ENCODE data around the gene ST14.

ST14 gene

GRCh38 chr11:130133716-130134115, 25.9 kb upstream of the ST14 start:
- no peaks in the 10 kb centered on the region for H3K27me3 ChIP-seq (ENCODE audit: insufficient read depth, low read length)
- no peak overlapping the region for H3K4me3 ChIP-seq (ENCODE audit: low read depth, low read length)
- peaks cover 5% of the 10 kb centered on the region; the same call in 1 of the 2 replicates for H3K36me3 ChIP-seq (ENCODE audit: insufficient read depth, low read length)

DNA sequence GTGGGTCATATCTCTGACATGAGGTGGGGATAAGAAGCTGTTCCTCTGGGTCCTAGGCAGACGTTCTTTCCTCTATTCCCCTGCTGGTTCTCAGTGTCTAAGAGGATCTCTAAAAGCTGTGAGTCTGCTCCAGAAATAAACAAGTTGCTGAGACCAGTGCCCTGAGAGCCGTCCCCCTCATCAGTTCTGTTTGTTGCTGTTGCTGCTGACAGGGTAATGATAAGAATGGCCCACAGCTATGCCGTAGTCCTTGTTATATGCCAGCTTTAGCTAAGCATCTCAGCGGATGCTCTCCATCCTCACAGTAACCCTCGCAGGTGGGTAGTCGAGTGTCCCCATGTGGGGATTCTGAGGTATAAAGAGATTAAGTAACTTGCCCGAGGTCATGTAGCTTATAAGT, 23.5 kb upstream of the ST14 start:
- peaks cover 5% of the 10 kb centered on the region; the same call in 1 of the 2 replicates for H3K36me3 ChIP-seq (ENCODE audit: insufficient read depth, low read length)

More at GRCh38 chr11:130133716-130134115, 25.9 kb upstream of the ST14 start:
- Histone ChIP-seq H2AFZ (ENCODE audit: low read length, unreplicated experiment) (no peak overlapping the region), H3K27ac (ENCODE audit: low read depth, low read length) (no peak overlapping the region), H3K79me2 (ENCODE audit: control insufficient read depth, insufficient read depth, low read length, unreplicated experiment) (no peaks in the 10 kb centered on the region), H3K4me1 (ENCODE audit: control insufficient read depth, insufficient read depth, low read length, unreplicated experiment) (no peaks in the 10 kb centered on the region)

DNA sequence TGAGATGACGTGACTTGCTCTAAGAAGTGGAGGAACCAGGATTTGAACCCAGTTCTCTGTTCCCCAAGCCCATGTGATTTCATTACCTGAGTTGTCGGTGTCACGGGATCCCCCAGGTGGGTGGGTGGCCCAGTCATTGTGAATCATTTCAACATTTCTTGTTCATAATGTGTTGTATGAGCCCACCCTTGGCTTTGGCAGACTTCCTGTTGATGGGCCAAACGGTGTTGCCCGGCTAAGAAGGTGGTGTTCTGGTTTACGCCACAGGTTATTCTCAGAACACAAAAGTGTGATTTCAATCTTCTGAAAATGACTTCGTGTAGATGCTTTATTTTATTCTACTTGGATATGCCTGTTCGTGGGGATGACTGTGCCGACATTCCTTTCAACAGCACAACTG, 21.6 kb upstream of the ST14 start:
- no peaks in the 10 kb centered on the region for H3K4me1 ChIP-seq (ENCODE audit: control insufficient read depth, insufficient read depth, low read length, unreplicated experiment)

More for the DNA sequence above, 23.5 kb upstream of the ST14 start:
- no peak overlapping the region for H3K27ac ChIP-seq (ENCODE audit: low read depth, low read length)
- no peaks in the 10 kb centered on the region for H3K79me2 ChIP-seq (ENCODE audit: control insufficient read depth, insufficient read depth, low read length, unreplicated experiment)
- H2AFZ ChIP-seq (ENCODE audit: low read length, unreplicated experiment): no peak overlapping the region
- H3K27me3 ChIP-seq (ENCODE audit: insufficient read depth, low read length): no peaks in the 10 kb centered on the region
- no peak overlapping the region for H3K4me3 ChIP-seq (ENCODE audit: low read depth, low read length)
- H3K4me1 ChIP-seq (ENCODE audit: control insufficient read depth, insufficient read depth, low read length, unreplicated experiment): no peaks in the 10 kb centered on the region

DNA sequence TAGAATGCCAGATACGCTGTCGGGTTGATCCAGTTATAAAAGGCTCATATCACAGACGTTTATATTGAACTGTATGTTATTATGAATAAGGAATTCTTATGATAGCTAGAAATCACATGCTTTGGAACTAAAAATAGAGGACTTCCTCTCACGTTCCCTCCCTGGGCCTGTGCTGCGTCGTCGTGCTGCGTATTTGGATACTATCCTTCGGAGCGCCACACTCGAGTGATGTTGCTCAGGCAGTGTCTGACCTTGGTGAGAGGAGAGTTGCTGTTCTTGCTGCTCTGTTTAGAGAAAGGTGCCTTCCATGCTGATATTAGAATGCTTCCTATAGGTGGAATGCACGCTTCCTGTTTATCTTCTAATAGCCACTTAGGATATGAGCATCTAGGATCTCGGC, 20.2 kb upstream of the ST14 start:
- no peak overlapping the region for H3K4me3 ChIP-seq (ENCODE audit: low read depth, low read length)
- no peaks in the 10 kb centered on the region for H3K79me2 ChIP-seq (ENCODE audit: control insufficient read depth, insufficient read depth, low read length, unreplicated experiment)
- no peak overlapping the region for H3K27ac ChIP-seq (ENCODE audit: low read depth, low read length)
- H3K4me1 ChIP-seq (ENCODE audit: control insufficient read depth, insufficient read depth, low read length, unreplicated experiment): no peaks in the 10 kb centered on the region
- no peaks in the 10 kb centered on the region for H3K27me3 ChIP-seq (ENCODE audit: insufficient read depth, low read length)
- no peak overlapping the region for H2AFZ ChIP-seq (ENCODE audit: low read length, unreplicated experiment)
- H3K36me3 ChIP-seq (ENCODE audit: insufficient read depth, low read length): peaks cover 5% of the 10 kb centered on the region; the same call in 1 of the 2 replicates

More for the DNA sequence above, 21.6 kb upstream of the ST14 start:
- no peak overlapping the region for H3K4me3 ChIP-seq (ENCODE audit: low read depth, low read length)
- H3K79me2 ChIP-seq (ENCODE audit: control insufficient read depth, insufficient read depth, low read length, unreplicated experiment): no peaks in the 10 kb centered on the region
- H3K27me3 ChIP-seq (ENCODE audit: insufficient read depth, low read length): no peaks in the 10 kb centered on the region
- H3K27ac ChIP-seq (ENCODE audit: low read depth, low read length): no peak overlapping the region
- H2AFZ ChIP-seq (ENCODE audit: low read length, unreplicated experiment): no peak overlapping the region
- H3K36me3 ChIP-seq (ENCODE audit: insufficient read depth, low read length): peaks cover 5% of the 10 kb centered on the region; the same call in 1 of the 2 replicates

GRCh38 chr11:130141561-130142341, 17.8 kb upstream of the ST14 start:
- no peaks in the 10 kb centered on the region for H3K79me2 ChIP-seq (ENCODE audit: control insufficient read depth, insufficient read depth, low read length, unreplicated experiment)
- no peaks in the 10 kb centered on the region for H3K4me1 ChIP-seq (ENCODE audit: control insufficient read depth, insufficient read depth, low read length, unreplicated experiment)
- no peak overlapping the region for H2AFZ ChIP-seq (ENCODE audit: low read length, unreplicated experiment)
- no peaks in the 10 kb centered on the region for H3K27me3 ChIP-seq (ENCODE audit: insufficient read depth, low read length)
- no peak overlapping the region for H3K27ac ChIP-seq (ENCODE audit: low read depth, low read length)
- peaks cover 13% of the 10 kb centered on the region; the same call in 1 of the 2 replicates for H3K36me3 ChIP-seq (ENCODE audit: insufficient read depth, low read length)
- no peak overlapping the region for H3K4me3 ChIP-seq (ENCODE audit: low read depth, low read length)

GRCh38 chr11:130144141-130144540, 15.4 kb upstream of the ST14 start:
- no peaks in the 10 kb centered on the region for H3K4me1 ChIP-seq (ENCODE audit: control insufficient read depth, insufficient read depth, low read length, unreplicated experiment)
- H3K36me3 ChIP-seq (ENCODE audit: insufficient read depth, low read length): peaks cover 7% of the 10 kb centered on the region; the same call in 1 of the 2 replicates
- no peaks in the 10 kb centered on the region for H3K79me2 ChIP-seq (ENCODE audit: control insufficient read depth, insufficient read depth, low read length, unreplicated experiment)
- no peak overlapping the region for H2AFZ ChIP-seq (ENCODE audit: low read length, unreplicated experiment)
- no peaks in the 10 kb centered on the region for H3K27me3 ChIP-seq (ENCODE audit: insufficient read depth, low read length)
- H3K27ac ChIP-seq (ENCODE audit: low read depth, low read length): no peak overlapping the region
- H3K4me3 ChIP-seq (ENCODE audit: low read depth, low read length): no peak overlapping the region

DNA sequence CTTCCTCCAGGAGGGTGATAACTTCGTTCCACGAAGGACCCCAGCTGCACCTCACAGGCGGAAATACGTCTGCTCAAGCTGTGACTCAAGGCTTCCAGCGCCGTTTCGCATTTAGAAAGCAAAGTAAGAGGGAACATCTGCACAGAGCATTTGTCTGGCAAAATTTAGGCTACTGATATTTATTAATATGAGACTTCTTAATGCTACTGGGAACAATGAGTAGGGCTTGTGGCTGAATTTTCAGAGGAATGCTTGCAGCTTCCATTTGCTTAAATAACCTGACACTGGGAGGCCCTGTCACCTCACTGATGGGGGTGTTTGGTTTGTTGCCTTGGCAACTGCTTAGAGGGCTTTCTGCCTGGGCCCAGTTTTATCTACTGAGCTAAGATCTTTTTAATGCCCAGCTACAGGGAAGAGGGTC, 14.7 kb upstream of the ST14 start:
- no peaks in the 10 kb centered on the region for H3K79me2 ChIP-seq (ENCODE audit: control insufficient read depth, insufficient read depth, low read length, unreplicated experiment)
- no peaks in the 10 kb centered on the region for H3K27me3 ChIP-seq (ENCODE audit: insufficient read depth, low read length)
- H3K36me3 ChIP-seq (ENCODE audit: insufficient read depth, low read length): peaks cover 7% of the 10 kb centered on the region; the same call in 1 of the 2 replicates
- no peaks in the 10 kb centered on the region for H3K4me1 ChIP-seq (ENCODE audit: control insufficient read depth, insufficient read depth, low read length, unreplicated experiment)
- no peak overlapping the region for H2AFZ ChIP-seq (ENCODE audit: low read length, unreplicated experiment)
- H3K4me3 ChIP-seq (ENCODE audit: low read depth, low read length): no peak overlapping the region
- no peak overlapping the region for H3K27ac ChIP-seq (ENCODE audit: low read depth, low read length)

- Histone ChIP-seq H3K4me3 (ENCODE audit: low read depth, low read length) (no peak overlapping the region), H3K27ac (ENCODE audit: low read depth, low read length) (no peak overlapping the region), H2AFZ (ENCODE audit: low read length, unreplicated experiment) (no peak overlapping the region), H3K36me3 (ENCODE audit: insufficient read depth, low read length) (peaks cover 7% of the 10 kb centered on the region; the same call in 1 of the 2 replicates), H3K79me2 (ENCODE audit: control insufficient read depth, insufficient read depth, low read length, unreplicated experiment) (no peaks in the 10 kb centered on the region), H3K27me3 (ENCODE audit: insufficient read depth, low read length) (no peaks in the 10 kb centered on the region), H3K4me1 (ENCODE audit: control insufficient read depth, insufficient read depth, low read length, unreplicated experiment) (no peaks in the 10 kb centered on the region)
These were observed 14.2 kb upstream of the ST14 start for GRCh38 chr11:130145311-130145812.

DNA sequence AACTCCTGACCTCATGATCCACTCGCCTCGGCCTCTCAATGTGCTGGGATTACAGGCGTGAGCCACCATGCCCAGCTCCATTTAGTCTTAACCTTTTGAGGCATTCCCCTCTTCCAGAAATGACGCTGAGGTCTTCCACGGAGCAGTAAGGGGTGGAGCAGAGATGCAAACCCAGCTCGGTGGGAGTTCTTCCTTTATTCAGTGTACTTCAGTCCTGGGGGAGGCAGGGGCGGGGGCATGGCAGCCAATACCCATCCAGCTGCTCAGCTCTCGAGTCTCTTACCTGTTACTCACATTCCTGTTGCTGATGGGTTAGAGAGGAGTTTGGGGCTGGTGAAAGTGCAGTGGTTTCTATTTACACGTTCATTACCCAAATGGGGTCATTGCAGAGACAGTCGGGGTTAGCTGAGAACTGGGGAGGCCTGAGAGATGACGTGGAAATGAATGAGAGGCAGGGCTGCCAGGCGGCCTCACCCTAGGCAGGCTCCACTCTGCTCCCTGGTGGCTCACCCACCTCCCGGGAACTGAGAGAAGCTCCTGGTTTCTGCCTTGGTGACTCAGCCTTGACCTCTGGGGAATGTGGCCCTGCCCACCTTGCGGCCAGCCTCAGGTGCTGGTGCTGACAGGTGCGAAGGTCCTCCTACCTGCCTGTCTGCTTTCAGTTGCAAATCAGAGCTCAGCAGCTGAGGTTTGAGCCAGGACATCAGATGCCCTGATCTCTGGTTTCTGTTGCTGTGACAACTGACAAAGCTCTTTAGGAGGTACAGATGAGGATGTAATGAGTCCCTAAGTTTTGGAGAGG, 13.4 kb upstream of the ST14 start:
- no peaks in the 10 kb centered on the region for H3K4me1 ChIP-seq (ENCODE audit: control insufficient read depth, insufficient read depth, low read length, unreplicated experiment)
- H3K27ac ChIP-seq (ENCODE audit: low read depth, low read length): no peak overlapping the region
- no peaks in the 10 kb centered on the region for H3K79me2 ChIP-seq (ENCODE audit: control insufficient read depth, insufficient read depth, low read length, unreplicated experiment)
- H2AFZ ChIP-seq (ENCODE audit: low read length, unreplicated experiment): no peak overlapping the region
- peaks cover 7% of the 10 kb centered on the region; the same call in 1 of the 2 replicates for H3K36me3 ChIP-seq (ENCODE audit: insufficient read depth, low read length)
- no peak overlapping the region for H3K4me3 ChIP-seq (ENCODE audit: low read depth, low read length)
- no peaks in the 10 kb centered on the region for H3K27me3 ChIP-seq (ENCODE audit: insufficient read depth, low read length)

DNA sequence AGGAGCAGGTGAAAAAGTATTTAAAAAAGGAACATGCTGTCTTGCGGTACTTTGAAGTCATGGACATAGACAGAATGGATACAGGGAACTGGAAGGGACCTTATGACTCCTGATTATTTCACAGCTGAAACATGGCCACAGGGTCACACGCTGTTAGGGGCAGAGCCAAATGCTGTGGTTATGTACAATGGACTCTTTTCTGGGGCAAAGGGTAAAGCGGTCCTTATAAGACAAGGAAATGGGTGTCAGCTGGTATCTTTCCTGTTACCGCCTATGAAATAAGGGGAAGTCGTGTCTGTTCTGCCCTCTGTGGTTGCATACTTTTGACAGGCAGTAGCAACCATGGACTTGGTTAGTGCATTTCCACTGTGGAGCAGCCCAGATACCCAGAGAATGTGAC, 12.8 kb upstream of the ST14 start:
- no peaks in the 10 kb centered on the region for H3K79me2 ChIP-seq (ENCODE audit: control insufficient read depth, insufficient read depth, low read length, unreplicated experiment)
- peaks cover 7% of the 10 kb centered on the region; the same call in 1 of the 2 replicates for H3K36me3 ChIP-seq (ENCODE audit: insufficient read depth, low read length)
- H2AFZ ChIP-seq (ENCODE audit: low read length, unreplicated experiment): no peak overlapping the region
- no peaks in the 10 kb centered on the region for H3K27me3 ChIP-seq (ENCODE audit: insufficient read depth, low read length)
- H3K4me1 ChIP-seq (ENCODE audit: control insufficient read depth, insufficient read depth, low read length, unreplicated experiment): no peaks in the 10 kb centered on the region
- H3K4me3 ChIP-seq (ENCODE audit: low read depth, low read length): no peak overlapping the region
- no peak overlapping the region for H3K27ac ChIP-seq (ENCODE audit: low read depth, low read length)

Data from ACC112 (cell line).